ENCODE results near the gene LGALS7B. TPM values are rescaled to one million over a fixed set of nuclear protein-coding genes. Genes with fewer than 3 reads are reported as not detected.
"Not testable (repeated sequence)": the region's sequence is repeated elsewhere in the genome, so short reads cannot be mapped to it uniquely, and the experiment has no call there.

LGALS7B gene
- total RNA-seq, 1 donor from 2014 or later, result not detected

DNA sequence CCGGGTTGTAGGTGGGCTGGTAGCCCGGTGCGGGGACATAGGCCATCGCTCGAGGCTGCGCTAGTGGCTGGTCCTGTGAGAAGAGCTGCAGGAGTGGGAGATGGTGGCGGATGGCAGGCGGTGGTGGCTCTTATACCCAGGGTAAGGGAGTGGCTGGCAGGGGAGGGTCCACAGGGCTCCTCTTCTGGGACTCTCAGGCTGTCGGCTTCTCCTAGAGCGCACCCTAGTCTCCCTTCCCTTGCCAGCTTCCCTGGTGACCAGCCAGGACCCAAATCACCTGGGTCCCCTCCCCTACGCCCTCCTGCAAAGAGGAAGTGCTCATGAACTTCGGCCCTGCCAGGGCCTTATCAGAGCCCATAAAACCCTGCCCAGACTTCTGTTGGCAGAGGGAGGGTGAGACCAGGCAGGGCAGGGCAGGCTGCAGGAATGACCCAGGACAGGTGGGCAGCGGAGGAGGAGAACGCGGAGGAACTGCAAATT lies 23.9 kb downstream of the LGALS7B start, which contains the start of gene LGALS4:
LGALS4 (minus strand) TSS at position 105 of the 480 bp plus-strand sequence; CDS start at position 46, 59 bp downstream.
- TF ChIP-seq, protein P1, sequence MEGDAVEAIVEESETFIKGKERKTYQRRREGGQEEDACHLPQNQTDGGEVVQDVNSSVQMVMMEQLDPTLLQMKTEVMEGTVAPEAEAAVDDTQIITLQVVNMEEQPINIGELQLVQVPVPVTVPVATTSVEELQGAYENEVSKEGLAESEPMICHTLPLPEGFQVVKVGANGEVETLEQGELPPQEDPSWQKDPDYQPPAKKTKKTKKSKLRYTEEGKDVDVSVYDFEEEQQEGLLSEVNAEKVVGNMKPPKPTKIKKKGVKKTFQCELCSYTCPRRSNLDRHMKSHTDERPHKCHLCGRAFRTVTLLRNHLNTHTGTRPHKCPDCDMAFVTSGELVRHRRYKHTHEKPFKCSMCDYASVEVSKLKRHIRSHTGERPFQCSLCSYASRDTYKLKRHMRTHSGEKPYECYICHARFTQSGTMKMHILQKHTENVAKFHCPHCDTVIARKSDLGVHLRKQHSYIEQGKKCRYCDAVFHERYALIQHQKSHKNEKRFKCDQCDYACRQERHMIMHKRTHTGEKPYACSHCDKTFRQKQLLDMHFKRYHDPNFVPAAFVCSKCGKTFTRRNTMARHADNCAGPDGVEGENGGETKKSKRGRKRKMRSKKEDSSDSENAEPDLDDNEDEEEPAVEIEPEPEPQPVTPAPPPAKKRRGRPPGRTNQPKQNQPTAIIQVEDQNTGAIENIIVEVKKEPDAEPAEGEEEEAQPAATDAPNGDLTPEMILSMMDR (IDR thresholded peaks at IDR 0.05; ENCODE audit: partially characterized antibody, unreplicated experiment), result no peak
- Mint-ChIP-seq H3K9me3 (ENCODE audit: unreplicated experiment) (peaks cover 1% of the 10 kb centered on the region), H3K36me3 (ENCODE audit: unreplicated experiment) (no peaks in the 10 kb centered on the region), H3K27ac (ENCODE audit: unreplicated experiment) (no peak within 1 kb of the TSS), H3K27me3 (ENCODE audit: unreplicated experiment) (peaks cover 5% of the 10 kb centered on the region), H3K4me1 (ENCODE audit: low read depth, unreplicated experiment) (no peaks in the 10 kb centered on the region), H3K4me3 (ENCODE audit: unreplicated experiment) (no peak within 1 kb of the TSS)
- no peak for DNase-seq

DNA sequence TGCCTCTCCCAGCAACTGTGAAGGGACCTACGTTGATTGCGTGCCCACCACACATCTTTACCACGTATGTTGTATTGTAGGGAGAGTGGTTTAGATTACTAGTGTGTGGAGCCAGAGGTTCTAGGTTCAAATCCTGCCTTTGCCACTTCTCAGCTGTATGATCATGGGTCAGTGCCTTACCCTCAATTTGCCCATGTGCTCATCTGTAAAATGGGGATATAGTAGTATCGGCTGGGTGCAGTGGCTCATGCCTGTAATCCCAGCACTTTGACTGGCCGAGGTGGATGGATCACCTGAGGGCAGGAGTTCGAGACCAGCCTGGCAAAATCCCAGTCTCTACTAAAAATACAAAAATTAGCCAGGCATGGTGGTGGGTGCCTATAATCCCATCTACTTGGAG lies 24.3 kb downstream of the LGALS7B start:
- Mint-ChIP-seq H3K27ac (ENCODE audit: unreplicated experiment) (no peak overlapping the region), H3K4me1 (ENCODE audit: low read depth, unreplicated experiment) (no peaks in the 10 kb centered on the region), H3K27me3 (ENCODE audit: unreplicated experiment) (peaks cover 5% of the 10 kb centered on the region), H3K4me3 (ENCODE audit: unreplicated experiment) (no peak overlapping the region), H3K36me3 (ENCODE audit: unreplicated experiment) (no peaks in the 10 kb centered on the region), H3K9me3 (ENCODE audit: unreplicated experiment) (peaks cover 1% of the 10 kb centered on the region)
- TF ChIP-seq, protein P1 (IDR thresholded peaks at IDR 0.05; ENCODE audit: partially characterized antibody, unreplicated experiment), result no peak
- DNase-seq, result no peak

DNA sequence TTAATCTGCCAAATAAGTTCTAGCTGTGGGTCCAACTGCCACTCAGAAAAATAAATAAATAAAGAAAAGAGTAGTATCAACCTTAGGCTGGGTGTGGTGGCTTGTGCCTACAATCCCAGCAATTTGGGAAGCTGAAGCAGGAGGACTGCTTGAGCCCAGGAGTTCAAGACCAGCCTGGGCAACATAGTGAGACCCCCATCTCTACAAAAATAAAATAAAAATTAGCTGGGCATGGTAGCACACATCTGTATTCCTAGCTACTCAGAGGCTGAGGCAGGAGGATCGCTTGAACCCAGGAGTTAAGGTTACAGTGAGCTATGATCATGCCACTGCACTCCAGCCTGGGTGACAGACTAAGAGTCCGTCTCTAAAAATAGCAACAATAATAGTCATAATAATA lies 24.9 kb downstream of the LGALS7B start:
- not testable (repeated sequence) for H3K27me3 Mint-ChIP-seq (ENCODE audit: unreplicated experiment); H3K4me1 Mint-ChIP-seq (ENCODE audit: low read depth, unreplicated experiment); H3K36me3 Mint-ChIP-seq (ENCODE audit: unreplicated experiment); DNase-seq; H3K4me3 Mint-ChIP-seq (ENCODE audit: unreplicated experiment); H3K9me3 Mint-ChIP-seq (ENCODE audit: unreplicated experiment); H3K27ac Mint-ChIP-seq (ENCODE audit: unreplicated experiment)

DNA sequence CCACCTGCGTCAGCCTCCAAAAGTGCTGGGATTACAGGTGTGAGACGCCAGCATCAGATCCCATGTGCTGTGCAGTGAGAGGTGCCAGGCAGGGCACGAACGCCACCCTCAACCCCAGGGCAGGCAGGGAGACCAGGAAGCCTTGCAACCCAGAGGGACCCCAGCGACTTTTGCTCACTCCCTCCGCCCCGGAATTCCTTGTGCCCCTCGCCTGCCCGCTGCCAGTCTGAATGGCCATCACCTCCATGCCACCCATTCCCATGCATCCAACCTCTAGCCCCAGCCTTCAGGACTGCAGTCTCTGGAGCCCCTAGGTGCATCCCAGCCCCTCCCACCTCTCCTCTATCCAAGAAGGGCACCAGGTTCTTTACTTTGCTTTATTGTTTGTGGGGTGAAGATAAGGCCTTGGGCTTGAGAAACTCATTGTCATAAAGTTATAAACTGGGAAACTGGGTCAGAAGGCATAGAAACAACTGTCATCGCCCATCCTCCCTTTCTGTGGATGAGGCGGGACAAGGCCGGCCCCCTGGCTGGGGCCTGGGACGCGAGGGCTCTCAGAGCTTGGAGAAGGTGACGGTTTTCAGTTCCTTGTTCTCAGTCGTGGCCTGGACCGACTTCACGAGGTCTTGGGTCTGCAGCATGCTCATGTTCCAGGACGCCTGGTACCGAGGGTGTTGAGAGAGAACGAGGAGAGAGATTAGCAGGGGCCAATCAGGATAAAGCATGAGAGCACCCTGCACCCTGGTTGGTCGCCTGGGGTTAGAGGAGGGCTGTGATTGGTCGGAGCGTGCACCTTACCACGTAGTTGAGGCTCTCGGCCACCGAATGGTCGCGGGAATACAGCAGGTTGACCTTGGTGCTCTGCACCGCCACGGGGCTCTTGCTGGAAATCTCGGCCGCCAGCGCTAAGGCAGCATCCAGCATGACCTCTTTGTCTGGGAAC lies 26.3 kb downstream of the LGALS7B start:
- TF ChIP-seq, protein P1 (IDR thresholded peaks at IDR 0.05; ENCODE audit: partially characterized antibody, unreplicated experiment), result no peak
- Mint-ChIP-seq H3K4me1 (ENCODE audit: low read depth, unreplicated experiment) (peaks cover 2% of the 10 kb centered on the region), H3K36me3 (ENCODE audit: unreplicated experiment) (no peaks in the 10 kb centered on the region), H3K4me3 (ENCODE audit: unreplicated experiment) (no peak overlapping the region), H3K9me3 (ENCODE audit: unreplicated experiment) (peaks cover 1% of the 10 kb centered on the region), H3K27ac (ENCODE audit: unreplicated experiment) (no peak overlapping the region), H3K27me3 (ENCODE audit: unreplicated experiment) (peaks cover 6% of the 10 kb centered on the region)
- no peak for DNase-seq

DNA sequence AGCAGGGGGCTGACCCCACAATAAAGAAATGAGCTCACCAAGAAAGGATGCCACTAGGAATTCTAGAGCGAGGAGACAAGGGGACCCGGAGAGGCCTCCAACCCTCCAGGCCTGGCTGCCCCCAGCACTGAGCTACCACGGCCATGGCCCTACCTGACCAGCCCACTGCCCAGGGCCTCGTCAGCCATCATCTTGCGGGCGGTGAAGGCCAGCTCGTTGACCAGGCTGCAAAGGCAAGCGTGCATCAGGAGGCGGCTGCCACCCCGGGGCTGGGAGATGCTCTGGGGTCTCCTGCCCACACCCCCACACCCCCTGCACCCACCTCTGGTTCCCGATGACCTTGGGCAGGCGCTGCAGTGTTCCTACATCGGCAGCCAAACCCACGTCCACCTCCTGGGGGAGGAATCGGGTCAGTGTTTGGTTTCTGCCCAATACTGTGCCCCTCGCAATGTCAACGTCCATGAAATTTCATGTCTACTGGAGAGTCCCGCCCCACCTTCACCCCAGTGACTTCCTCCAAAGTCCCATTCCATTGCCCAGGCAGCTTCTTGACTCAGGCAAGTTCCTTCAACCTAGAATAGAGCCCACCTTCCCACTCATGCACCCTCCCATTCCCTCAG lies 27.2 kb downstream of the LGALS7B start:
- Mint-ChIP-seq H3K27ac (ENCODE audit: unreplicated experiment) (no peak overlapping the region), H3K36me3 (ENCODE audit: unreplicated experiment) (no peaks in the 10 kb centered on the region), H3K9me3 (ENCODE audit: unreplicated experiment) (peaks cover 3% of the 10 kb centered on the region), H3K4me1 (ENCODE audit: low read depth, unreplicated experiment) (peaks cover 2% of the 10 kb centered on the region), H3K4me3 (ENCODE audit: unreplicated experiment) (no peak overlapping the region), H3K27me3 (ENCODE audit: unreplicated experiment) (peaks cover 7% of the 10 kb centered on the region)
- no peak for DNase-seq
- TF ChIP-seq, protein P1 (IDR thresholded peaks at IDR 0.05; ENCODE audit: partially characterized antibody, unreplicated experiment), result no peak

Data from glutamatergic neuron (in vitro differentiated cells).